ENCODE measurements around the gene TMTC3.

- no peak for TF ChIP-seq CTCF (IDR thresholded peaks at IDR 0.05)
- no peak for TF ChIP-seq POLR2A (IDR thresholded peaks at IDR 0.05)
Observed at GRCh38 chr12:88141425-88141773, 708 bp upstream of the TMTC3 start.
